Stimulated activated CD8-positive, alpha-beta memory T cell treated with anti-CD3 and anti-CD28 coated beads, Interleukin-15, amount 100 ng/mL, for 48 hours (primary cell): Measurements from ENCODE around the gene CHST3.
"Not testable (repeated sequence)": the region's sequence is repeated elsewhere in the genome, so short reads cannot be mapped to it uniquely, and the experiment has no call there.

Experiments
- DNase-seq, 2 donors: peaks; one replicate each; pipeline ENCODE4 v3.0.0-alpha.2; 2020; ENCODE audit warnings: low read depth in 2 of 2

The CHST3 gene, protein sequence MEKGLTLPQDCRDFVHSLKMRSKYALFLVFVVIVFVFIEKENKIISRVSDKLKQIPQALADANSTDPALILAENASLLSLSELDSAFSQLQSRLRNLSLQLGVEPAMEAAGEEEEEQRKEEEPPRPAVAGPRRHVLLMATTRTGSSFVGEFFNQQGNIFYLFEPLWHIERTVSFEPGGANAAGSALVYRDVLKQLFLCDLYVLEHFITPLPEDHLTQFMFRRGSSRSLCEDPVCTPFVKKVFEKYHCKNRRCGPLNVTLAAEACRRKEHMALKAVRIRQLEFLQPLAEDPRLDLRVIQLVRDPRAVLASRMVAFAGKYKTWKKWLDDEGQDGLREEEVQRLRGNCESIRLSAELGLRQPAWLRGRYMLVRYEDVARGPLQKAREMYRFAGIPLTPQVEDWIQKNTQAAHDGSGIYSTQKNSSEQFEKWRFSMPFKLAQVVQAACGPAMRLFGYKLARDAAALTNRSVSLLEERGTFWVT

DNA sequence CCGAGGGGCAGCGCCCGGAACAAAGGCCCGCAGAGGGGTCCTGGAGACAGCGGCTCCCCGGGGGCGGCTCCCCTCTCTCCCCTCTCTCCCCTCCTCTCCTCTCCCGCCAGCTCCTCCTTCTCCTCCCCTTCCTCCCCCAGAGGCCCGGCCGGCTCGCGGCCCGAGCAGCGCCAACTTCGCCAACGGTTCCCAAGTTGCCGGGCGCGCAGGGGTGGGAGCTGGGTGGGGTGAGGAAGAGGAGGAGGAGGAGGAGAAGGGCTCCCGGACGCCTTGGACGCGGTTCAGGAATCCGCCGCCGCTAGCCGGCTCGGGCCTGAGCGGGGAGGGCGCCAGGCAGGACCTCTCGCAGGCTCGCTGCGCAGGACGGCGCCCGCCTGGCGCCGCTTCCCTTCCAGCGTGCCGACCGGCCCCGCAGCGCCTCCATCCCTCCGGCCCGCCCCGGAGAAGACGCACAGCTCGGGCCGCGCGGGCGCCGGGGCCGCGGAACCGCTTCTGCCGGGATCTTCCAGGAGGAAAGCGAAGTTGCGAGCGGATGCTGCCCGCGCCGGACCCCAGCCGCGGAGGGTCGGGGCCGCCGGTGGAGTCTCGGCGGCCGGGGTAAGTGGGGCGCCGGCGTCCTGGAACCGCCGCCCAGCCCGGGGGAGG, at the start of gene CHST3:
CHST3 (plus strand) TSS at position 298 of the 645 bp plus-strand sequence. CDS start 41,448 bp downstream, outside the sequence.
- DNase-seq, result no peak

DNA sequence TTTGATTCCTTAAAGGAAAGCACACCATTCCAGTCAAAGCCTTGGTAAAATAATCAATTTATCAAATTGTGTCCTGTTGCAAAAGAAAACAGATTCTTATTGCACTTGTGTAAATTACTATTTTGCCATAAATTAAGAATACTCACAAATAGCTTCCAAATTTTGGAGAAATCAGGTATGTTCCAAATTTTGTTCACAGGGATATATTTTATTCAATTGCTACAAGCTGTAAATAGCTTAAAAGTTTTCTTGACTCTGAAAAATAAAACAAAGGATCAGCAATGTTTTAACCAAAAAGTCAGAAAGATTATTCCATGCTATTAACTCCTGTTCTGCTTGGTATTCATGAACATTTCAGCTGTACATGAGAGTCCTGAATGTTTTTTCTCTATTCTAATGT, 47.4 kb upstream of the CHST3 start:
- no peak for DNase-seq

DNA sequence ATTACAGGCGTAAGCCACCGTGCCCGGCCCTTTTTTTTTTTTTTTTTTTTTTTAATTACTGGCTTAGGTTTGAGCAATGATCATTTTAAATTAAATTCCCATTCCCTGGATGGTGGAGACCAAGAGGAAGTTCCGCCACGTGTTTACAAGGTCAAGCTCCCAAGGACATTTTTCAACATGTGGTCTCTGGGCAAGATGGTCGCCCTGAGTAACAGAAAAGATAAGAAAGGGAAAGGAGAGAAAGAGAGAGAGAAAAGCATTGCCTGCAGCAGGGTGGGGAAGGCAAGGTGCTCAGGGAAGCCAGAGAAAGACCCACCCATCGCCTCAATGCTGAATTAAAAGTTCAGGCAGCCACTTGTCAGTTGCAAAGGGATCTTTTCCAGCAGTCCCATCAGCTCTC, 45.2 kb upstream of the CHST3 start:
- DNase-seq, result no peak

DNA sequence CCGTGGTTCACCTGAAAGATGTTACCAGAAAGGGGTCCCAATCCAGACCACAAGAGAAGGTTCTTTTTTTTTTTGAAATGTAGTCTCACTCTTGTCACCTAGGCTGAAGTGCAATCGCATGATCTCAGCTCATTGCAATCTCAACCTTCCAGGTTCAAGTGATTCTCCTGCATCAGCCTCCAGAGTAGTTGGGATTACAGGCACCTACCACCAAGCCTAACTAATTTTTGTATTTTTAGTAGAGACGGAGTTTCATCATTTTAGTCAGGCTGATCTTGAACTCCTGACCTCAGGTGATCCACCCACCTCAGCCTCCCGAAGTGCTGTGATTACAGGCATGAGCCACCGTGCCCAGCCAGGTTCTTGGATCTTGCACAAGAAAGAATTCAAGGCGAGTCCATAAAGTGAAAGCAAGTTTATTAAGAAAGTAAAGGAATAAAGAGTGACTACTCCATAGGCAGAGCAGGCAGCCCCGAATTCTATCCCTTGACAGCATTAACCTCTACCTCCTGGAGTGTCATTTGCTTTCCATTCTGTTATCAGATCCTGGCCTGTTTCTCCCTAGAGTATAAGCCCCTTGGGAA, 44.1 kb upstream of the CHST3 start:
- DNase-seq, result not testable (repeated sequence)

DNA sequence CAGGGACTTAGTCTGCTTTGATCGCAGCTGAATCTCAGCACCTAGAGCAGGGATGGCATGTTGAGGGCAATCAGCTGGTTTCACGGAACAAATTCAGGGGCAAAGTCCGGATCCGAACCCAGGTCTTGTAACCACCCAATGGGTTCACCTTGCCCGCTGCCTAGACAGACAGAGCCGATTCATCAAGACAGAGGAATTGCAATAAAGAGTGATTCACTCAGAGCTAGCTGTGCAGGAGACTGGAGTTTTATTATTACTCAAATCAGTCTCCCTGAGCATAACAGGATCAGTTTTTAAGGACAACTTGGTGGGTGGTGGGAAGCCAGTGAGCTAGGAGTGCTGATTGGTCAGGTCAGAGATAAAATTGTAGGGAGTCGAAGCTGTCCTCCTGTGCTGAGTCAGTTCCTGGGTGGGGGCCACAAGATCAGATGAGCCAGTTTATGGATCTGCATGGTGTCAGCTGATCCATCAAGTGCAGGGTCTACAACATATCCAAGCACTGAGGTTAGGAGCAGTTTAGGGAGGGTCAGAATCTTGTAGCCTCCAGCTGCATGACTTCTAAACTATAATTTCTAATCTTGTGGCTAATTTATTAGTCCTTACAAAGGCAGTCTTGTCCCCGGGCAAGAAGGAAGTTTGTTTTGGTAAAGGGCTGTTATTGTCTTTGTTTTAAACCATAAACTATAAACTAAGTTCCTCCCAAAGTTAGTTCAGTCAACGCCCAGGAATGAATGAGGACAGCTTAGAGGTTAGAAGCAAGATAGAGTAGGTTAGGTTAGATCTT, 43.5 kb upstream of the CHST3 start:
- no peak for DNase-seq

DNA sequence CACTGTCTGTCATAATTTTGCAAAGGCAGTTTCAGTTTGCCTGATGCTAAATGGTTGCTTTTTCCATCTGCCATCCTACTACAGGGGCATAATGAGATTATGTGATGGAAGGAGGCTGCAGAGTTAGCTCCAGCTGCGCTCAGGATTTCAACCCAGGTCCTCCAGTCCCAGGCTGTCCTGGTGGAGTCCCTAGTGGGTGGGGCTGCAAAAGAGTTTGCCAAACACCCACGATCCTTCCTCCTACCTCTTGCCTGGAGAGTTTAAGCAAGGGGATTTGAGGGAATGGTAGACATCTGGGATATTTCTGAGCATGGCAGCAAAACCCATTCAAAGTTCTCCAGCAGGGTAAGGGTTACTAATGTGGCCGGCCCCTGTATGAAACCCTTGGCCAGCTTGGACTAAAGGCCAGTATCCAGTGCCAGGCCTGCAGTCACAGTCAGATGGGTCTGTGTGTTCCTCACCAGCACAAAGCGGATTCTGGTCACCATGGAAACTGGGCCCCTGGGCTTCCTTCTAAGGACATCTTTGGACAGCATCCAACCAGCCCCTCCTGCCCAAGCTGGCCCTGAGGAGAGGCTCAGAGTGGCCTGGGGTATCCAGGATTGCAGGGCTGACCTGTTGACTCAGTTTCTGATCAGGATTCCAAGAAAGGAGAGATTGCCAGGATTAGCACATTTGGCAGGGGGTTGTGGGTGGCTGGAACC, 42.7 kb upstream of the CHST3 start:
- no peak for DNase-seq

DNA sequence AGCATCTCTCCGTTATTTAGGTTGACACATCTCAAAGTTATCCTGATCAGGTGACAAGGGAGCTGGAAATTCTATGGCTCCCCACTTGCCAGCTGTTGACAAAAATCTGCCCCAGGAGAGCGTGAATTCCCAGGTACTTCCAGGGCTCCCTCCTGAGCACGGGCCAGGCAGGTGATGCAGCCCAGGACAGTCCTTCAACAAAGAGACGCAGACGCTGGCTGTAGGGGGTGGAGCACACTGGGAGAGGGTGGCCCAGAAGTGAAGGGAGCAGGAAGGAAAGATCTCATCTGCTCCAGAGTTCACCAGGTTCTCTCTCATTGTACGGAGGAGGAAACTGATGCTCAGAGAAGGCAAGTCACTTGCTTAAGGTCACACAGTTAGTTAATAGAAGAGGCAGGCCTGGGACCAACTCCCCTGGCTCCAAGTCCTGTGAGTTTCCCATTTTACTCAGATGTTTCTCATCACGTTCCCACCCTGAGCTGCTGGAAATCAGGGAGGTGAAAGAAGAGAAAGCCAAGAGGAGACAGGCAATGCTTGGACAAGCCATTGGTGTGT, 41.0 kb upstream of the CHST3 start:
- no peak for DNase-seq

DNA sequence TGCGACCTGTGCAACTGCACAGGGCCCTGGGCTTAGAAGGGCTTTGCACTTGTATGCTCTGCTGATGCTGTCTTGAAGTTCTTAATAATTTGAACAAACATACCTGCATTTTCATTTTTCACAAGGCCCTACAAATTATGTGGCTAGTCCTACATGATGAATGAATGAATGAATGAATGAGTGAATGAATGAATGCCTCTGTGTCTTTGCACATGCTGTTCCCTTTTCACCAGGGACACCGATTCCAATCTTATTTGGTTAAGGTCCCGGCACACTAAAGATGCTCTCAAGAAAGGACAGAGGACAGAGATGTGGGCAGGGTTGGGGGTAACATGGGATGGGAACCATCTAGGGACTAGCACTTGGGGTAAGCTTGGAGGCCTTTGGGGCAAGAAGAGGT, 39.4 kb upstream of the CHST3 start:
- no peak for DNase-seq

DNA sequence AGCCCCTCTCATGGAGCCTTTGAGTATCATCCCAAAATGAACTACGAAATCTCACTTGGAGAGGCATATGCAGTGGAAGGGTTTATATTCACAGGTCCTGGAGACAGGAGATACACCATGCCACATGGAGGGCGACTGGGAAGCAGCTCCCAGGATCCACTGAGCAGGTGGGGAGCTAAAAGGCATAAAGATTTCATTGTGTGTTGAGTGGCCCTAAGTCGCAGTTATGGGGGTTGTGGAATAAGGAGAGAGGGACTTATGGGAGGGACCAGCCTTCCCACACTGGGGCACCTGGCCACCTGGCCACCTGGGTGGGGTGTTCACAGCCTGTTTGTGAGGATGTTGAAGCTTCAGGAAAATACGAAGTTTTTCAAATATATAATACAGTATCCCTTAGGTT, 37.0 kb upstream of the CHST3 start:
- no peak for DNase-seq

DNA sequence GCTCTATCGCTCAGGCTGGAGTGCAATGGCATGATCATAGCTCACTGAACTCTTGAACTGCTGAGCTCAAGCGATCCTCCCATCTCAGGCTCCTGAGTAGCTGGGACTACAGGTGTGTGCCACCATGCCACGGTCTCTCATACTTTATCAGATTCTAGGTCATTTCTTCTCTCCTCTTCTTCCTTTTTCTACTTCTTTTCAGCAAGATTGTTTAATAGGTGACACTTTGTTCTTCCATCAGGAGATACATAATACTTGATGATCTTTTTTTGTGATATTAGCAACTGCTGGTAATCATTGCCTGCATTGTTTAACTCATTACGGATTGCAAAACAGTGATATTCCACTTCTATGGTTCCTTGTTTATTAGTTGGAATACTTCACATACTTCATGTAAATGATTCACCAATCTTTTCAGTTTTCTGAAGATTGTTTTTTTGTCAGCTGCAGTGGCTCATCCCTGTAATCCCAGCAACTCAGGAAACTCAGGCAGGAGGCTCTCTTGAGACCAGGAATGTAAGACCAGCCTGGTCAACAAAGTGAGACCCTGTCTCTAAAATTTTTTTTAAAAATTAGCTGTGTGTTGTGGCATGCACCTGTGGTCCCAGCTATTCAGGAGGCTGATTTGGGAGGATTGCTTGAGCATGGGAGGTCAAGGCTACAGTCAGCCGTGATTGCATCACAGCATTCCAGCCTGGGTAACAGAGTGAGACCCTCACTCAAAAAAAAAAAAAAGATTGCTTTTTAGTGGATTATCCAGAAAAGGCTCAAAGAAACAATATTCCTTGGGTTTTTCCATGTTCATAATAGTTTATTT, 36.2 kb upstream of the CHST3 start:
- no peak for DNase-seq

DNA sequence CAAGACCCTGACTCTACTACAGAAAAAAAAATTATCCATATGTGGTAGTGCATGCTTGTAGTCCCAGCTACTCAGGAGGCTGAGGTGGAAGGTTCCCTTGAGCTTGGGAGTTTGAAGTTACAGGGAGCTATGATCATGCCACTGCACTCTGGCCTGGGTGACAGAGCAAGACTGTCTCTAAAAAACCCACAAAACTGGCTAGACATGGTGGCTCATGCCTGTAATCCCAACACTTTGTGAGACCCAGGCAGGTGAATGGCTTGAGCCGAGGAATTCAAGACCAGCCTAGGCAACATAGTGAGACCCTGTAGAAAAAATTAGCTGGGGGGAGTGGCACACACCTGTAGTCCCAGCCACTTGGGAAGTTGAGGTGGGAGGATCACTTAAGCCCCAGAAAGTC, 32.9 kb upstream of the CHST3 start:
- no peak for DNase-seq

DNA sequence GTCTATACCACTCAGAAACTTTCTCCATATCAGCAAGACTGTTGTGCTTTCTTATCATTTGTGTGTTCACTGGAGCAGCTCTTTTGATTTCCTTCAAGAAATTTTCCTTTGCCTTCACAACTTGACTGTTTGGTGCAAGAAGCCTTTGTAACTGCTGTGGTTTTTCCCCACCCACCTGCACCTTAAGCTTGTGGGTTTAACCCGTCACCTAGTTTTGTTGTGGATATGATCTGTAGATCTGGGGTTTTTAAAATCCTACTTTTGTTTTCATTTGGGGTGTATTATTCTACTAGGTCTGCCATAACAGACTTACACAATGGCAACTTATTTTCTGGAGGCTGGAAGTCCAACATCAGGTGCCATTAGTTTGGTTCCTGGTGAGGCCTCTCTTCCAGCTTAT, 30.5 kb upstream of the CHST3 start:
- peak; percentile 38 to 47 for DNase-seq

DNA sequence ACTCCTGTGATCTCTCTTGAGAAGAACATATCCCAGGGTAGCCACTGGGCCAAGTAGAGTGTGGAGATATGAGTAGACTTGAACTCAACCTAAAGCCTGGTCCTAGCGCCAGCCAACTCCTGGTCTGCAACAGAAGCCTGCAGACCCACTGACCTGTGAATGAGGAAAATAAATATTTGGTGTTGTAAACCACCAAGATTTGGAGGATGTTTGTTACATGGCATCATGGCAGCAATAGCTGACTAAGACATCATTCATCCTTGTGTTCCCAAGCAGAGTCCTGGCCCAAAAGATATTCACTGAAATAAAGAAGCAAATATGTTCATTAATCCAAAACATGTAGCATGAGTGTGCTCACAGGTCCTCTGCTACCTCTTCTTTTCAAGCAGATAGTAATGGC, 26.0 kb upstream of the CHST3 start:
- no peak for DNase-seq

DNA sequence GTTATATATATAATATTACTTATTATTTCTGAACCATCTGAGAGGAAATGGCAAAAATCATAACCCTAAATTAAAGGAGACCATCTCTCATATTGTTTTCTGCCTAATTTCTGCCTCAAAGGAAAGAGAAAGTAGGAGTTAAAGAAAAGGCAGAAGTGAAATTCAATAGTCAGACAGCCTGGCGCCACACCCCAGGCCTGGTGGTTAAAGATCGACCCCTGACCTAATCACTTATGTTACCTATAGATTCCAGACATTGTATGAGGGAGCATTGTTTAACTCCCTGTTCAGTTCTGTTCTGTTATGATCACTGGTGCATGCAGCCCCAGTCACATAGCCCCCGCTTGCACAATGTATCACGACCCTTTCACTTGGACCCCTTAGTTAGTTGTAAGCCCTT, 24.9 kb upstream of the CHST3 start:
- no peak for DNase-seq

DNA sequence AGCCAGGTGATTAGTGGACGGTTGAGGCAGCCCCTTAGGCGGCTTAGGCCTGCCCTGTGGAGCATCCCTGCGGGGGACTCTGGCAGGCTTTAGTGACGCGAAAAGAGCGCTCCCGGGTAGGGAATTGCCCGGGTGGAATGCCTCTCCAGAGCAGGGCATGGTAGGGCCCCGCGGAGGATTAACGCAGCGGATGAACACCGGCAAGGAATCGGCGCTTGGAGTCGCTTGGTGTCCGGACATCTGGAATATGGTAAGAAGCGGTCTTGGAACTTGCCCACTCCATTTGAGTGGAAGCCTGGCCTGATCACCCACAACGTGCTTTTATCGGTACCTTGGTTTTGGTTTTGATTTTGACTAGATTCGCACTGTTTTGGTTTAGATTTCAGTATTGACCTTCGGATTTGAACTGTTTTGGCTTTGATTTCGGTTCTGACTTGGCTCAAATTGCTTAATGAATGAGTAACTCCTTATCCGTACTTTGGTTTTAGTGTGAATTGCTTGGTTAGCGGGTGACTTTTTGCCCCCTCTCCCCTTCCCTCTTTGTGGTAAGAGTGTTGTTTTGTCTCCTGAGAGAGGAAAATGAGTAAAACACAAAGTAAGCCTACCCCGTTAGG, 24.2 kb upstream of the CHST3 start:
- no peak for DNase-seq

DNA sequence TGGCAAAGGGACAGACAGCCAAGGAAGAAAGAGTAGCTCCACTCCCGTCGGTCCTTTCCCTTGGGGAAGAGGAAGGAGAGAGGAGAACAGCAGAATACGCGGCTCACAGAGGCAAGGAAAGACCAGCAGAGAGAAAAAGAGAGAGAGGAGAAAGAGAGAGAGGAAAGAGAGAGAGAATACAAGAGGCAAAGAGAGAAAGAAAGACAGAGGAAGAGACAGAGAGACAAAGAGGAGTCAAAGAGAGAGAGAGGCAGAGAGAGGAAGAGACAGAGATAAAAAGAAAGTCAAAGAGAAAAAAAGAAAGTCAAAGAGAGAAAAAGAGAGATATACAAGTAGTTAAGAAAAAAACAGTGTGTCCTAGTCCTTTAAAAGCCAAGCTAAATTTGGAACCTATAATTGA, 23.4 kb upstream of the CHST3 start:
- no peak for DNase-seq

DNA sequence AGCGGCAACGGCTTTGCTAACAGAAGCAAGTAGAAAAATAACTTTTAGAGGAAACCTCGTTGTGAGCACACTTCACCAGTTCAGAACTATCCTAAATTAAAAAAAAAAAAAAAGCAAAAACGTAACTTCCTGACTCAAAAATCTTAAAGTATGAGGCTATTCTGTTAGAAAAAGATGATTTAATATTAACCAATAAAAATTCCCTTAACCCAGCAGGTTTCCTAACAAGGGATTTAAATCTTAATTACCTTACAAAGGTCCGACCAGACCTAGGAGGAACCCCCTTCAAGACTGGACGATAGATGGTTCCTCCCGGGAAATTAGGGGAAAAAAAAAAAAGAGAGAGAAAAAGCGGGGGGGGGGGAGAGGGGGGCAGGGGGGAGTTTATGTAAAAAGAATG, 22.9 kb upstream of the CHST3 start:
- no peak for DNase-seq

DNA sequence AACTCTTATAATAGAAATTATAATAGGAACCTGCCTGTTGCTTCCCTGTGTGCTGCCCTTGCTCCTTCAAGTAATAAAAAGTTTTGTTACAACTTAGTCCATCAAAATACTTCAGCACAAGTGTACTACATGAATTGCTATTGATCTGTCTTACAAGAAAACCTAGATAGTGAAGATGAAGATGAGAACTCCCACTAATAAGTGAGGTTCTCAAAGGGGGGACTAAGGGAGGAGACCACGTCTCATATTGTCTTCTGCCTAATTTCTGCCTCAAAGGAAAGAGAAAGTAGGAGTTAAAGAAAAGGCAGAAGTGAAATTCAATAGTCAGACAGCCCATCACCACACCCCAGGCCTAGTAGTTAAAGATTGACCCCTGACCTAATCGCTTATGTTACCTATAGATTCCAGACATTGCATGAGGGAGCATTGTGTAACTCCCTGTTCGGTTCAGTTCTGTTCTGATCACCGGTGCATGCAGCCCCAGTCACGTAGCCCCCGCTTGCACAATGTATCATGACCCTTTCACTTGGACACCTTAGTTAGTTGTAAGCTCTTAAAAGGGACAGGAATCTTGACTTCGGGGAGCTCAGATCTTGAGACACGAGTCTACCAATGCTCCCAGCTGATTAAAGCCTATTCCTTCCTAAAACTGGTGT, 18.2 kb upstream of the CHST3 start:
- no peak for DNase-seq

DNA sequence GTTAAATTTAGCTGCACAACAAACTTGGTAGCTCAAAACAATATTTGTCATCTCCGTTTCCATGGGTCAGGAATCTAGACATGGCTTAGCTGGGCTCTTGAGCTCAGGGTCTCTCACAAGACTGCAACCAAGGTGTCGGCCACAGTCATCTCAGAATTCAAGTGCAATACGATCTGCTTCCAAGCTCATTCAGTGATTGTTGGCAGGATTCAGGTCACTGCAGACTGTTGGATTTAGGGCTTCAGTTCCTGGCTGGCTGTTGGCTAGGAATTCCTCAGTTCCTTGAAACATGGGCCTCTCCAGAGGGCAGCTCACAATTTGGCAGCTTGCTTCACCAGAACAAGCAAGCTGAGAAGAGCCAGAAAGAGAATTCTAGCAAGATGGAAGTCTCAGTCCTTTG, 17.5 kb upstream of the CHST3 start:
- DNase-seq, result no peak
